Glutamatergic neuron (in vitro differentiated cells): ENCODE measurements around the gene LAMC3. TPM values are rescaled to one million over a fixed set of nuclear protein-coding genes. Genes with fewer than 3 reads are reported as not detected.

ENCODE experiments used
- DNase-seq: peaks from one replicate; pipeline ENCODE4 v3.0.0; 2022
- H3K27ac Mint-ChIP-seq: one replicate; pipeline ENCODE4 v1.8.0; 2020; ENCODE audit warnings: mild to moderate bottlenecking, mixed read lengths, inconsistent platforms; ENCODE audit not compliant: unreplicated experiment
- H3K27me3 Mint-ChIP-seq: one replicate; pipeline ENCODE4 v1.8.0; 2020; ENCODE audit warnings: mild to moderate bottlenecking, moderate library complexity, mixed read lengths, inconsistent platforms; ENCODE audit not compliant: unreplicated experiment
- H3K36me3 Mint-ChIP-seq: one replicate; pipeline ENCODE4 v1.8.0; 2020; ENCODE audit warnings: mild to moderate bottlenecking, mixed read lengths, inconsistent platforms; ENCODE audit not compliant: unreplicated experiment
- H3K4me1 Mint-ChIP-seq: one replicate; pipeline ENCODE4 v1.8.0; 2020; ENCODE audit warnings: mild to moderate bottlenecking, low read depth, mixed read lengths, inconsistent platforms; ENCODE audit not compliant: unreplicated experiment
- H3K4me3 Mint-ChIP-seq: one replicate; pipeline ENCODE4 v1.8.0; 2020; ENCODE audit warnings: mild to moderate bottlenecking, mixed read lengths, inconsistent platforms; ENCODE audit not compliant: unreplicated experiment
- H3K9me3 Mint-ChIP-seq: one replicate; pipeline ENCODE4 v1.8.0; 2020; ENCODE audit warnings: mild to moderate bottlenecking, moderate library complexity, mixed read lengths, inconsistent platforms; ENCODE audit not compliant: unreplicated experiment
- CTCF ChIP-seq: fragments of 200-600 bp; sonication (generic); IDR thresholded peaks from one replicate; pipeline ENCODE4 v1.5.0; 2021; ENCODE audit not compliant: partially characterized antibody, unreplicated experiment
- total RNA-seq: library from RNA; stranded (reverse); fragmentation: NEBNext Ultra II Directional; extraction: Animal tissue kit (Norgen Biotek cat#: 25700); gene quantifications from one replicate; pipeline ENCODE4 v1.2.1, GENCODE V29; 2021; ENCODE audit not compliant: unreplicated experiment

Gene LAMC3
- total RNA-seq, 1 donor from 2014 or later, result 0.17 TPM

GRCh38 chr9:131076347-131077195 is 67.6 kb downstream of the LAMC3 start:
- TF ChIP-seq CTCF, result no peak
- DNase-seq, result no peak
- Mint-ChIP-seq H3K4me3 (no peak overlapping the region), H3K27ac (no peak overlapping the region), H3K36me3 (no peaks in the 10 kb centered on the region), H3K4me1 (no peaks in the 10 kb centered on the region), H3K9me3 (no peaks in the 10 kb centered on the region), H3K27me3 (peaks cover 3% of the 10 kb centered on the region)

GRCh38 chr9:131078427-131079366 is 69.7 kb downstream of the LAMC3 start:
- no peak overlapping the region for H3K4me3 Mint-ChIP-seq
- H3K36me3 Mint-ChIP-seq, result no peaks in the 10 kb centered on the region
- TF ChIP-seq CTCF, result no peak
- H3K27me3 Mint-ChIP-seq, result peaks cover 3% of the 10 kb centered on the region
- H3K4me1 Mint-ChIP-seq, result no peaks in the 10 kb centered on the region
- no peak overlapping the region for H3K27ac Mint-ChIP-seq
- peaks cover 1% of the 10 kb centered on the region for H3K9me3 Mint-ChIP-seq
- no peak for DNase-seq

- DNase-seq, result no peak
- no peaks in the 10 kb centered on the region for H3K36me3 Mint-ChIP-seq
- peaks cover 1% of the 10 kb centered on the region for H3K9me3 Mint-ChIP-seq
- H3K27me3 Mint-ChIP-seq, result peaks cover 3% of the 10 kb centered on the region
- TF ChIP-seq CTCF, result no peak
- H3K27ac Mint-ChIP-seq, result no peak overlapping the region
- no peaks in the 10 kb centered on the region for H3K4me1 Mint-ChIP-seq
- H3K4me3 Mint-ChIP-seq, result no peak overlapping the region
Measured at GRCh38 chr9:131080589-131080988, 71.6 kb downstream of the LAMC3 start.

GRCh38 chr9:131081868-131082267 is 72.9 kb downstream of the LAMC3 start:
- Mint-ChIP-seq H3K27ac (no peak overlapping the region), H3K4me1 (no peaks in the 10 kb centered on the region), H3K27me3 (peaks cover 3% of the 10 kb centered on the region), H3K9me3 (peaks cover 1% of the 10 kb centered on the region), H3K36me3 (no peaks in the 10 kb centered on the region), H3K4me3 (no peak overlapping the region)
- no peak for TF ChIP-seq CTCF
- DNase-seq, result no peak
